H4 (cell line): ENCODE data around the gene LRRC8A. TPM values are rescaled to one million over a fixed set of nuclear protein-coding genes. Genes with fewer than 3 reads are reported as not detected.
"Not testable (repeated sequence)": the region's sequence is repeated elsewhere in the genome, so short reads cannot be mapped to it uniquely, and the experiment has no call there.

ENCODE experiments used
- DNase-seq: peaks from one replicate; pipeline ENCODE4 v3.0.0-alpha.2; 2015; ENCODE audit warnings: low spot score
- total RNA-seq: library from RNA; depleted of rRNA; stranded (reverse); fragments of >200 nt; shearing (Covaris generic); gene quantifications from 2 replicates; pipeline ENCODE4 v1.2.3, GENCODE V29; 2014

LRRC8A gene
- total RNA-seq, 1 experiment from 2014 or later = 26.8 TPM

- DNase-seq = no peak
These were observed 38.6 kb downstream of the LRRC8A start, which contains the start of gene PHYHD1 for GRCh38 chr9:128920381-128921058. Gene PHYHD1, plus strand, starts transcription at chr9:128920982. Its CDS starts 1,342 bp downstream, at chr9:128922324.

GRCh38 chr9:128921881-128922763 is 40.2 kb downstream of the LRRC8A start:
- DNase-seq = no peak

- DNase-seq = no peak
These were observed 41.6 kb downstream of the LRRC8A start for GRCh38 chr9:128923493-128923883.

- DNase-seq = peak; percentile 43
These were observed 45.9 kb downstream of the LRRC8A start for GRCh38 chr9:128927731-128928411.

GRCh38 chr9:128928624-128929023 is 46.7 kb downstream of the LRRC8A start:
- no peak for DNase-seq

GRCh38 chr9:128929560-128929959 is 47.6 kb downstream of the LRRC8A start:
- DNase-seq = no peak

- no peak for DNase-seq
These were observed 51.8 kb downstream of the LRRC8A start for GRCh38 chr9:128933731-128934130.

GRCh38 chr9:128936171-128936865 is 54.4 kb downstream of the LRRC8A start:
- DNase-seq = no peak

GRCh38 chr9:128937310-128938165 is 55.6 kb downstream of the LRRC8A start:
- no peak for DNase-seq

- DNase-seq = no peak
These were observed 58.5 kb downstream of the LRRC8A start for GRCh38 chr9:128940271-128940921.

GRCh38 chr9:128940946-128941755 is 59.2 kb downstream of the LRRC8A start:
- no peak for DNase-seq

GRCh38 chr9:128943832-128944620 is 62.1 kb downstream of the LRRC8A start:
- DNase-seq = no peak

- not testable (repeated sequence) for DNase-seq
These were observed 63.0 kb downstream of the LRRC8A start for GRCh38 chr9:128944966-128945365.

- no peak for DNase-seq
These were observed 64.0 kb downstream of the LRRC8A start for GRCh38 chr9:128945798-128946501.

- no peak for DNase-seq
These were observed 64.8 kb downstream of the LRRC8A start for GRCh38 chr9:128946571-128947276.

GRCh38 chr9:128947277-128947526 is 65.3 kb downstream of the LRRC8A start:
- no peak for DNase-seq

- DNase-seq = peak; percentile 83
These were observed 65.8 kb downstream of the LRRC8A start, which contains the start of the genes DOLK and NUP188 for GRCh38 chr9:128947527-128948301. Gene DOLK, minus strand, starts transcription at chr9:128947603. Its CDS starts 300 bp downstream, at chr9:128947303. Gene NUP188, plus strand, starts transcription at chr9:128947699. Its CDS starts 21 bp downstream, at chr9:128947720.
